SK-N-SH (cell line): ENCODE data around the gene CDH20. TPM values are rescaled to one million over a fixed set of nuclear protein-coding genes. Genes with fewer than 3 reads are reported as not detected.

Experiments
- CTCF ChIA-PET: fragments of 300-600, 350-600 bp; formaldehyde crosslinking; extraction: SDS; loops from one replicate; lab custom pipeline; 2021; lab: Yijun Ruan, JAX
- POLR2A ChIA-PET: fragments of 350-600 bp; sonication (Branson Sonifier 250); formaldehyde crosslinking; extraction: SDS; loops from one replicate; lab custom pipeline; 2020; ENCODE audit warnings: antibody characterized with exemption, inconsistent platforms; lab: Yijun Ruan, JAX
- DNase-seq: peaks from one replicate; pipeline ENCODE4 v3.0.0; 2012
- H2AFZ ChIP-seq: fragments of 200-600 bp; sonication (generic); 2 replicates; pipeline ENCODE4 v1.8.1; 2016; ENCODE audit warnings: antibody characterized with exemption, mild to moderate bottlenecking, low read depth
- H3F3A ChIP-seq: fragments of 200-600 bp; sonication (generic); replicated peaks from 2 replicates; pipeline ENCODE3; 2016; ENCODE audit warnings: antibody characterized with exemption, mild to moderate bottlenecking; ENCODE audit not compliant: insufficient read depth
- H3K27ac ChIP-seq, 2 experiments: fragments of 200-500 bp in 1 of 2; fragments of 200-600 bp in 1 of 2; sonication (Bioruptor generic) in 1 of 2; sonication (generic), shearing (Covaris generic) in 1 of 2; 2 replicates each; pipeline versions ENCODE4 v1.5.1 to v1.6.1; 2014 to 2016; ENCODE audit warnings: low read depth in 2 of 2, inconsistent platforms in 1 of 2, low read length in 1 of 2, mild to moderate bottlenecking in 1 of 2, mixed read lengths in 1 of 2
- H3K27me3 ChIP-seq: fragments of 200-600 bp; sonication (generic), shearing (Covaris generic); 2 replicates; pipeline ENCODE4 v1.6.1; 2016; ENCODE audit warnings: mixed run types; ENCODE audit not compliant: insufficient read depth
- H3K36me3 ChIP-seq, 2 experiments: fragments of 200-500 bp in 1 of 2; fragments of 200-600 bp in 1 of 2; sonication (Bioruptor generic) in 1 of 2; sonication (generic) in 1 of 2; replicated peaks in 1 of 2; 2 replicates each; pipeline versions ENCODE3 to v1.5.1; 2014 to 2016; ENCODE audit warnings: low read length in 1 of 2, mild to moderate bottlenecking in 1 of 2; ENCODE audit not compliant: insufficient read depth in 2 of 2, control insufficient read depth in 1 of 2
- H3K4me1 ChIP-seq, 2 experiments: fragments of 200-500 bp in 1 of 2; fragments of 200-600 bp in 1 of 2; sonication (Bioruptor generic) in 1 of 2; sonication (generic), shearing (Covaris generic) in 1 of 2; 2 replicates each; pipeline versions ENCODE4 v1.5.1 to v1.6.1; 2014 to 2016; ENCODE audit warnings: low read depth in 1 of 2, low read length in 1 of 2, mixed run types in 1 of 2; ENCODE audit not compliant: insufficient read depth in 2 of 2, control insufficient read depth in 1 of 2
- H3K4me2 ChIP-seq: fragments of 200-600 bp; sonication (generic), shearing (Covaris generic); 2 replicates; pipeline ENCODE4 v1.6.1; 2017; ENCODE audit warnings: mixed run types
- H3K4me3 ChIP-seq, 2 experiments: fragments of 200-500 bp in 1 of 2; fragments of 200-600 bp in 1 of 2; sonication (Bioruptor generic) in 1 of 2; sonication (generic), shearing (Covaris generic) in 1 of 2; 2 replicates each; pipeline versions ENCODE4 v1.5.1 to v1.8.1; 2014 to 2016; ENCODE audit warnings: low read depth in 2 of 2, inconsistent platforms in 1 of 2, low read length in 1 of 2, mild to moderate bottlenecking in 1 of 2, mixed read lengths in 1 of 2, moderate library complexity in 1 of 2
- H3K79me2 ChIP-seq: fragments of 200-600 bp; sonication (generic); 2 replicates; pipeline ENCODE4 v1.8.1; 2017; ENCODE audit warnings: mild to moderate bottlenecking; ENCODE audit not compliant: insufficient read depth
- H3K9ac ChIP-seq: fragments of 200-600 bp; sonication (generic); 2 replicates; pipeline ENCODE4 v1.6.1; 2017; ENCODE audit warnings: mixed run types
- H3K9me2 ChIP-seq: fragments of 200-600 bp; sonication (generic); 2 replicates; pipeline ENCODE4 v1.6.1; 2017; ENCODE audit warnings: mixed run types
- H3K9me3 ChIP-seq: fragments of 200-600 bp; sonication (generic); 2 replicates; pipeline ENCODE4 v1.6.1; 2017; ENCODE audit warnings: mixed run types, mild to moderate bottlenecking, moderate library complexity
- H4K20me1 ChIP-seq: fragments of 200-600 bp; sonication (generic); 2 replicates; pipeline ENCODE4 v1.6.1; 2017; ENCODE audit warnings: mild to moderate bottlenecking, mixed run types; ENCODE audit not compliant: insufficient read depth
- EP300 ChIP-seq, 2 experiments: IDR thresholded peaks; 2 replicates each; pipeline versions ENCODE4 v1.4.0 to v1.6.1; 2012; ENCODE audit warnings: borderline replicate concordance in 1 of 2, low read depth in 1 of 2, low read length in 1 of 2
- EZH2phosphoT487 ChIP-seq: fragments of 200-600 bp; sonication (generic); IDR thresholded peaks from 2 replicates; pipeline ENCODE4 v1.6.1; 2017; ENCODE audit warnings: low read depth, mixed run types, mild to moderate bottlenecking, antibody characterized with exemption, moderate library complexity, borderline replicate concordance
- FOXJ3 ChIP-seq: sonication (generic); formaldehyde crosslinking; IDR thresholded peaks from 2 replicates; pipeline ENCODE4 v1.5.1; 2020; ENCODE audit warnings: mild to moderate bottlenecking, missing genetic modification reagents
- GABPA ChIP-seq: IDR thresholded peaks from 2 replicates; pipeline ENCODE4 v1.4.0; 2012; ENCODE audit warnings: low read depth, mild to moderate bottlenecking
- MAX ChIP-seq: IDR thresholded peaks from 2 replicates; pipeline ENCODE4 v1.4.0; 2012; ENCODE audit warnings: low read depth
- MXI1 ChIP-seq: IDR thresholded peaks from 2 replicates; pipeline ENCODE4 v1.6.1; 2012; ENCODE audit warnings: mild to moderate bottlenecking, low read depth, low read length, improper control_type of control experiment
- NFIC ChIP-seq: IDR thresholded peaks from 2 replicates; pipeline ENCODE4 v1.4.0; 2012; ENCODE audit warnings: borderline replicate concordance
- PBX3 ChIP-seq: IDR thresholded peaks from 2 replicates; pipeline ENCODE4; 2012
- POLR2AphosphoS5 ChIP-seq: IDR thresholded peaks from 2 replicates; pipeline ENCODE4 v1.6.1; 2012; ENCODE audit warnings: low read depth, low read length
- RAD21 ChIP-seq: IDR thresholded peaks from 2 replicates; pipeline ENCODE4 v1.6.1; 2012; ENCODE audit warnings: mild to moderate bottlenecking, low read length
- RCOR1 ChIP-seq: fragments of 150-350 bp; IDR thresholded peaks from 2 replicates; pipeline ENCODE4 v1.6.1; 2017; ENCODE audit warnings: antibody characterized with exemption, low read length
- RFX5 ChIP-seq: IDR thresholded peaks from 2 replicates; pipeline ENCODE4 v1.6.1; 2012; ENCODE audit warnings: mild to moderate bottlenecking, improper control_type of control experiment, low read length
- SIN3A ChIP-seq: IDR thresholded peaks from 2 replicates; pipeline ENCODE4 v1.6.1; 2012; ENCODE audit warnings: low read depth, mild to moderate bottlenecking, low read length, moderate library complexity, borderline replicate concordance
- TAF1 ChIP-seq: IDR thresholded peaks from 2 replicates; pipeline ENCODE4 v1.6.1; 2012; ENCODE audit warnings: low read depth, mild to moderate bottlenecking, low read length, moderate library complexity, borderline replicate concordance
- USF2 ChIP-seq: fragments of 150-350 bp; IDR thresholded peaks from 2 replicates; pipeline ENCODE4 v1.6.1; 2017; ENCODE audit warnings: antibody characterized with exemption, low read length, low read depth, borderline replicate concordance
- YY1 ChIP-seq: IDR thresholded peaks from 2 replicates; pipeline ENCODE4 v1.4.0; 2012; ENCODE audit warnings: low read depth, mild to moderate bottlenecking
- ZBTB33 ChIP-seq: IDR thresholded peaks from 2 replicates; pipeline ENCODE4 v1.4.0; 2012; ENCODE audit warnings: low read depth, borderline replicate concordance
- WGBS: methylation state at CpG from one replicate; pipeline ENCODE4 v1.1.6; 2017; ENCODE audit warnings: low lambda C conversion rate; 5-methylcytosine and 5-hydroxymethylcytosine counted together
- polyA plus RNA-seq, 3 experiments: library from polyadenylated mRNA; depleted of rRNA; stranded (reverse); fragments of >200 nt; gene quantifications; 2 replicates each; pipeline ENCODE4 v1.2.3, GENCODE V29; 2012

Gene CDH20
- polyA plus RNA-seq, 1 of the 3 experiments (the other 2 are of a cell fraction): 1.1 TPM

- no peak overlapping the region for H3K4me2 ChIP-seq
- POLR2A ChIA-PET: no interaction called here
- no peaks in the 10 kb centered on the region for H3K9me3 ChIP-seq
- no peak overlapping the region for H3K4me3 ChIP-seq
- no peaks in the 10 kb centered on the region for H3K9me2 ChIP-seq
- WGBS: 62% methylated on average over 2 of the region's 2 CpGs
- TF ChIP-seq USF2 (no peak), RCOR1 (no peak), FOXJ3 (no peak), TAF1 (no peak), MAX (no peak), PBX3 (no peak), RAD21 (no peak), SIN3A (no peak), POLR2AphosphoS5 (no peak), EZH2phosphoT487 (no peak), EP300 (IDR thresholded peaks at IDR 0.05; ENCODE audit: borderline replicate concordance in 1 of 2, low read depth in 1 of 2, low read length in 1 of 2) (no peak), YY1 (no peak), MXI1 (no peak), ZBTB33 (no peak), RFX5 (no peak), NFIC (no peak), GABPA (no peak)
- H3K4me1 ChIP-seq: no peaks in the 10 kb centered on the region; a peak in 1 of 4 replicates
- H3K27me3 ChIP-seq: no peaks in the 10 kb centered on the region
- CTCF ChIA-PET: no interaction called here
- H3K9ac ChIP-seq: no peak overlapping the region
- no peaks in the 10 kb centered on the region for H4K20me1 ChIP-seq
- no peak for DNase-seq
- H2AFZ ChIP-seq: 0 out of 2 replicates have a peak overlapping the region, but pooled peaks have one; percentile 37
- H3K27ac ChIP-seq: no peak overlapping the region
- no peaks in the 10 kb centered on the region for H3F3A ChIP-seq
- no peaks in the 10 kb centered on the region for H3K79me2 ChIP-seq
- no peaks in the 10 kb centered on the region for H3K36me3 ChIP-seq
Measured at GRCh38 chr18:61350578-61350977, 17.3 kb downstream of the CDH20 start.
